ENCODE data around the gene ERAL1.
"Not testable (repeated sequence)": the region's sequence is repeated elsewhere in the genome, so short reads cannot be mapped to it uniquely, and the experiment has no call there.

The ERAL1 gene

GRCh38 chr17:28871056-28871579 lies 16.3 kb downstream of the ERAL1 start:
- peak; percentile 37; the same call in 1 of the 2 replicates for TF ChIP-seq POLR2AphosphoS5 (IDR thresholded peaks at IDR 0.05; ENCODE audit: low read depth, low read length)
- TF ChIP-seq POLR2A (IDR thresholded peaks at IDR 0.05; ENCODE audit: low read depth, low read length): peak; percentile 66
- TF ChIP-seq TAF1 (IDR thresholded peaks at IDR 0.05; ENCODE audit: borderline replicate concordance, low read depth, low read length): no peak
- peak; percentile 91 for FAIRE-seq
- DNase-seq (ENCODE audit: insufficient read length): peak; percentile 75

GRCh38 chr17:28873839-28874238 lies 19.0 kb downstream of the ERAL1 start:
- TF ChIP-seq TAF1 (IDR thresholded peaks at IDR 0.05; ENCODE audit: borderline replicate concordance, low read depth, low read length) (no peak), POLR2AphosphoS5 (IDR thresholded peaks at IDR 0.05; ENCODE audit: low read depth, low read length) (no peak), POLR2A (IDR thresholded peaks at IDR 0.05; ENCODE audit: low read depth, low read length) (no peak)
- no peak for DNase-seq (ENCODE audit: insufficient read length)
- FAIRE-seq: no peak

GRCh38 chr17:28874750-28875149 lies 19.9 kb downstream of the ERAL1 start:
- no peak for TF ChIP-seq POLR2AphosphoS5 (IDR thresholded peaks at IDR 0.05; ENCODE audit: low read depth, low read length)
- TF ChIP-seq TAF1 (IDR thresholded peaks at IDR 0.05; ENCODE audit: borderline replicate concordance, low read depth, low read length): no peak
- no peak for TF ChIP-seq POLR2A (IDR thresholded peaks at IDR 0.05; ENCODE audit: low read depth, low read length)
- no peak for DNase-seq (ENCODE audit: insufficient read length)
- FAIRE-seq: no peak

- FAIRE-seq (no peak), DNase-seq (ENCODE audit: insufficient read length) (no peak)
- TF ChIP-seq POLR2AphosphoS5 (IDR thresholded peaks at IDR 0.05; ENCODE audit: low read depth, low read length) (no peak), TAF1 (IDR thresholded peaks at IDR 0.05; ENCODE audit: borderline replicate concordance, low read depth, low read length) (no peak), POLR2A (IDR thresholded peaks at IDR 0.05; ENCODE audit: low read depth, low read length) (no peak)
Measured at GRCh38 chr17:28875848-28876550, 21.2 kb downstream of the ERAL1 start.

GRCh38 chr17:28877150-28877711 lies 22.4 kb downstream of the ERAL1 start:
- not testable (repeated sequence) for FAIRE-seq

GRCh38 chr17:28878158-28878910 lies 23.5 kb downstream of the ERAL1 start:
- TF ChIP-seq TAF1 (IDR thresholded peaks at IDR 0.05; ENCODE audit: borderline replicate concordance, low read depth, low read length) (no peak), POLR2AphosphoS5 (IDR thresholded peaks at IDR 0.05; ENCODE audit: low read depth, low read length) (no peak), POLR2A (IDR thresholded peaks at IDR 0.05; ENCODE audit: low read depth, low read length) (no peak)
- DNase-seq (ENCODE audit: insufficient read length) (no peak), FAIRE-seq (no peak)

More at GRCh38 chr17:28877150-28877711, 22.4 kb downstream of the ERAL1 start:
- DNase-seq (ENCODE audit: insufficient read length): not testable (repeated sequence)

GRCh38 chr17:28878981-28879380 lies 24.2 kb downstream of the ERAL1 start:
- FAIRE-seq (peak; percentile 84), DNase-seq (ENCODE audit: insufficient read length) (peak; percentile 62)

GRCh38 chr17:28879886-28880571 lies 25.2 kb downstream of the ERAL1 start:
- no peak for DNase-seq (ENCODE audit: insufficient read length)
- TF ChIP-seq POLR2AphosphoS5 (IDR thresholded peaks at IDR 0.05; ENCODE audit: low read depth, low read length) (no peak), TAF1 (IDR thresholded peaks at IDR 0.05; ENCODE audit: borderline replicate concordance, low read depth, low read length) (no peak), POLR2A (IDR thresholded peaks at IDR 0.05; ENCODE audit: low read depth, low read length) (no peak)
- FAIRE-seq: no peak

More at GRCh38 chr17:28878981-28879380, 24.2 kb downstream of the ERAL1 start:
- no peak for TF ChIP-seq POLR2A (IDR thresholded peaks at IDR 0.05; ENCODE audit: low read depth, low read length)
- TF ChIP-seq TAF1 (IDR thresholded peaks at IDR 0.05; ENCODE audit: borderline replicate concordance, low read depth, low read length): no peak
- TF ChIP-seq POLR2AphosphoS5 (IDR thresholded peaks at IDR 0.05; ENCODE audit: low read depth, low read length): no peak

GRCh38 chr17:28880572-28880945 lies 25.7 kb downstream of the ERAL1 start:
- DNase-seq (ENCODE audit: insufficient read length) (no peak), FAIRE-seq (no peak)
- no peak for TF ChIP-seq POLR2AphosphoS5 (IDR thresholded peaks at IDR 0.05; ENCODE audit: low read depth, low read length)

- DNase-seq (ENCODE audit: insufficient read length) (no peak), FAIRE-seq (no peak)
- TF ChIP-seq POLR2A (IDR thresholded peaks at IDR 0.05; ENCODE audit: low read depth, low read length): no peak
Measured at GRCh38 chr17:28881533-28882056, 26.8 kb downstream of the ERAL1 start.

- no peak for FAIRE-seq
- no peak for TF ChIP-seq POLR2AphosphoS5 (IDR thresholded peaks at IDR 0.05; ENCODE audit: low read depth, low read length)
- no peak for DNase-seq (ENCODE audit: insufficient read length)
Measured at GRCh38 chr17:28882154-28882895, 27.5 kb downstream of the ERAL1 start.
